GM18951 (cell line): Measurements from ENCODE around the gene ARHGAP33.
"Not testable (repeated sequence)": the region's sequence is repeated elsewhere in the genome, so short reads cannot be mapped to it uniquely, and the experiment has no call there.

Experiments used
- POLR2A ChIP-seq: IDR thresholded peaks from 4 replicates; pipeline ENCODE4 v1.6.1; 2011; ENCODE audit warnings: mild to moderate bottlenecking; ENCODE audit not compliant: insufficient read length, insufficient read depth; ENCODE audit errors: extremely low read depth
- in situ Hi-C: fragments of 300-500 bp; cut with MboI; formaldehyde crosslinking; loops from one replicate; pipeline ENCODE4 v1.12.0; 2022; ENCODE audit warnings: low sequenced_read_pairs, mixed read lengths, inconsistent platforms; ENCODE audit not compliant: unreplicated experiment

The ARHGAP33 gene

GRCh38 chr19:35791814-35792279, 16.5 kb downstream of the ARHGAP33 start:
- no peak for TF ChIP-seq POLR2A
- in situ Hi-C loops = no loop called here

DNA sequence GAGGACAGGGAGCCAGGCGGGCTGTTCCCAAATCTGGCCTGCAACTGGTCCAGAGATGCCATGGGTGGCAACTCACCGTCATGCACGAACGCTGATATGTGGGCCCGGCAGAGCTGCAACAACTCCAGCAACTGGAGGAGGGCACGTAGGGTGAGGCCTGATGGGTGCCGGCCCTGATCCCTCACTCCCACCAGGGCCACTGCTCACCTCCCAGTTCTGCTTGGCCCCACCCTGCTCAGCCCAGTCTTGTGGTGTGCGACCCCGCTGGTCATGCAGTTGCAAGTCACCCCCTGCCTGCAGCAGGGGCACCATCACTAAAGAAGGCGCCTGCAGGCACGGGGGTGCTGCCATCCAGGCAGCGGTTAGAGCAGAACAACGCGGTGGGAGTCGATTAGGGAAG, 16.9 kb downstream of the ARHGAP33 start:
- no peak for TF ChIP-seq POLR2A
- in situ Hi-C loops = no loop called here

DNA sequence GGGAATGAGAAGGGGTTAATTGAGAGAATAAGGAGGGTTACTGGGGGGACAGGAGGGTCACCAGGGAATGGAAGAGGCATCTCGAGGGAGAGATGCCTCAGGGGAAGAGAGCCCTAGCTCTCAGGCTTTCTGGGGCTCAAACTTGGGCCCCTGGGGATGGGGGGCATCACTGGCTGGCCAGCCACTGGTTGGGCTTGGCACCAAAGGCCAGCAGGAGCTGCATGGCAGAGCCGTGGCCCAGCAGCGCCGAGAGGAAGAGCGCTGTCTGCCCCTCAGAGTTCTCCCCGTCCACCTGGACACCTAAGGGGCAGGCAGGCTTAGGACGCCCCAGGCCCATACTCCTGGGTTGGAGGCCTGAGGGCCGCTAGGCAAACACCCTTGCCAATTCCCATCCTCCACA, 17.5 kb downstream of the ARHGAP33 start:
- TF ChIP-seq POLR2A = no peak
- in situ Hi-C loops = no loop called here

DNA sequence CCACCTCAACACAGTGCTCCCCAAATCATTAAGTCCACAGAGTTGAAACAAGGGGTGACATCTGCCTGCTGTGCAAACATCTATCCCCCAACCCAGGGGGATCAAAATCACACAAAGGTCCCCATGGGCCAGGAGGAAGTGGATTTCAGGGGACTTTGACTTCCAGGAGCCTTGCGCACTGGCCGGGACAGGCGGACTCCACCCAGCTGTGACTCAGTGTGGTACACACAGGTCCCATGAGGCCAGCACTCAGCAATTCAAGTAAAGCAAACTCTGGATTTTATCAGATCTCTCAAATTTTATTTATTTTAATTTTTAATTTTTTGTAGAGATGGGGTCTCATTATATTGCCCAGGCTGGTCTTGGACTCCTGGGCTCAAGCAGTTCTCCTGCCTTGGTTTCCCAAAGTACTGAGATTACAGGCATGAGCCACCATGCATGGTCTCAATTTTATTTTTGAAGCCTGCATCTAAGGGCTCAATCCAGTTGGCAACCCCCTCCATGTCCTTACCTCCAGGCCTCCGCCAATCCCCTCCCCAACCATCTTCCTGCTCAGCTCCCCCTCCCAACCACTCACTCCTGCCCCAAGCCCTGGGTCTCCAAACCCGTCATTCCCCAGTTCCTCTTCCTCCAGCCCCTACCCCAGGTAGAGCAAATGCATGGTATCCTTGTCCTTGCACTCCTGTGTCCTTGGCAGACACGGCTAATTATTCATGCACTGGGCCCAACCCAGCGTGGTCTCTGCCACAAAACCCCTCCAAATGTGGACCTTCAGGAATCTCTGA, 18.2 kb downstream of the ARHGAP33 start:
- no peak for TF ChIP-seq POLR2A
- in situ Hi-C loops = no loop called here

GRCh38 chr19:35795564-35795963, 20.2 kb downstream of the ARHGAP33 start:
- in situ Hi-C loops = not testable (repeated sequence)

DNA sequence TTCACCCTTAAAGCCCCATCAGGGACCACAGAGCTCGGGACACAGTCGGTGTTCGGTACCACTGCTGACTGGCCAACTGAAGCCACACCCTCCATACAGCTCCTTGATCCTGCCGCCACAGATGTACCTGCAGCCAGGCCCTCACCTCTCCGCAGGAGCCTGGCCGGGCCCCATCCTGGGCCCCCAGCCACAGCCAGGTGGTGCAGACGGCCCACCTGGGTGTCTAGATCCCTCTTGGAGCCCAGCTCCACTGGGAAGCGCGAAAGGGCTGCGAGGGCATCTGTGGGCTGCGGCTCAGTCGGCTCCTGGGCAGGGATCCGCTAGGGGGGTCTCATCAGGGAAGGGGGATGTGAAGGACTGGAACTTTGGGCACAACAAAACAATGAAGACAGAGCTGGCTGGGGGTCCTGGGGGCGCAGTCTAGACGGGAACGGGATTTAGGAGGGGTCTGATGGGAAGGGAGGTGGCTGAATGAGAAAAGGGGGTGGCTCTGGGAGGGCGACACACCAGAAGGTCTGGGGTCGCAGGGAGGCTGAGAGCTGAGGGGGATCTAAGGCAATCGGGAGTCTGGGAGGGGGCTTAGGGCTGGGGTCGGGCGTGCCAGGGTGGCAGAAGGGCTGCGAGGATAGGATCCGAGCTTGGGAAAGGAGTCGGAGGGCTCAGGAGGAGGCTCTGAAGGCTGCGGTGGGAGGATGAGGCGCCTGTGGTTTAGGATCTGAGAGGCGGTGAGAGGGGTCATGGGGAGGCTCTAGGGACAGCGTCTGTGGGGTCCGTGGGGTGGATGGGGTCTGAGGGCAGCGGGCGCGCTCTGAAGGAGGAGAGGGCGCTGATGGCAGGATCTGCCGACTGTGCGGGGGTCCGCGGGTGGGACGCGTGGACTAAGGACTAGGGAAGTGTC, 21.5 kb downstream of the ARHGAP33 start:
- in situ Hi-C loops = no loop called here
- no peak for TF ChIP-seq POLR2A

- no peak for TF ChIP-seq POLR2A
- in situ Hi-C loops = no loop called here
These were observed 22.3 kb downstream of the ARHGAP33 start for GRCh38 chr19:35797663-35798062.

GRCh38 chr19:35801828-35802227, 26.5 kb downstream of the ARHGAP33 start:
- TF ChIP-seq POLR2A = no peak
- in situ Hi-C loops = no loop called here

DNA sequence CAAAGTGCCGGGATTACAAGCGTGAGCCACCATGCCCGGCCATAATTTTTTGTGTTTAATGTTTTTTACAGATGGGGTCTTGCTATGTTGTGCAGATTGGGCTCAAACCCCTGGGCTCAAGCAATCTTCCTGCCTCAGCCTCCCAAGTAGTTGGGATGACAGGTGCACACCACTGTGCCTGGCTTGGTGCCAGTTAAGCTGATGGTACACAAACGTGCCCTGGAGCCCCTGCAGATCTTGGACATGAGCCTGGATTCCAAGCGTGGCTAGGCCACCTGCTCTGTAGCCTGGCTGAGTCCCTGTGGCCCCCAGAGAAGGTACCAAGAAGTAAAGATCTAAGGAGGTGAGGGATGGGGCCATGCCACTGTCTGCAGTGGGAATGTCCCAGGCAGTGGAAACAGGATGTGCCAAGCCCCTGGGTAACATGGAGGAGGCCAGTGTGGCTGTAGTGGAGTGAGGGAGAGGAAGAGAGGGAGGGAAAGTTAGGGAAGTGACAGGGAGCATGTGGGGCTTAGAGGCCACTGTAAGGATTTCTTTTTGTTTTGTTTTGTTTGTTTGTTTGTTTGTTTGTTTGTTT, 30.2 kb downstream of the ARHGAP33 start:
- TF ChIP-seq POLR2A = no peak
- in situ Hi-C loops = no loop called here

DNA sequence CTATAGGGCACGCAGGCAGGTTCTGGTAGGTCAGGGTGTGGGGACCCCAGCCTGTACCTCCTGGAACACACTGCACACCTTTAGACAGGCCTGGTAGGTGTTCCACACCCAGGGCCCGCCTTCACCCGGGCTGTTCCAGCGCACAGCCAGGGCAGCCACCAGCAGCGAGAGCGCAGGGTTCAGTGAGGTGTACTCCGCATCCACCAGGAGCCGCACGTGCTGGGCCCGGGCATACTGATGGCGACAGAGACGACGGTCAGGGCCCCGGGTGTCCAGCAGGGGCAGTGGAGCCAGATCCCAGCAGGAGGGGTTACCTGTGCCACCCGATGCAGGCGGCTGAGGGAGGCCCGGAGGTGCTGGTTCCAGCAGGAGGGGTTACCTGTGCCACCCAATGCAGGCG, 31.2 kb downstream of the ARHGAP33 start:
- no peak for TF ChIP-seq POLR2A
- in situ Hi-C loops = no loop called here

- TF ChIP-seq POLR2A = no peak
- in situ Hi-C loops = no loop called here
These were observed 32.3 kb downstream of the ARHGAP33 start for GRCh38 chr19:35807633-35808032.

DNA sequence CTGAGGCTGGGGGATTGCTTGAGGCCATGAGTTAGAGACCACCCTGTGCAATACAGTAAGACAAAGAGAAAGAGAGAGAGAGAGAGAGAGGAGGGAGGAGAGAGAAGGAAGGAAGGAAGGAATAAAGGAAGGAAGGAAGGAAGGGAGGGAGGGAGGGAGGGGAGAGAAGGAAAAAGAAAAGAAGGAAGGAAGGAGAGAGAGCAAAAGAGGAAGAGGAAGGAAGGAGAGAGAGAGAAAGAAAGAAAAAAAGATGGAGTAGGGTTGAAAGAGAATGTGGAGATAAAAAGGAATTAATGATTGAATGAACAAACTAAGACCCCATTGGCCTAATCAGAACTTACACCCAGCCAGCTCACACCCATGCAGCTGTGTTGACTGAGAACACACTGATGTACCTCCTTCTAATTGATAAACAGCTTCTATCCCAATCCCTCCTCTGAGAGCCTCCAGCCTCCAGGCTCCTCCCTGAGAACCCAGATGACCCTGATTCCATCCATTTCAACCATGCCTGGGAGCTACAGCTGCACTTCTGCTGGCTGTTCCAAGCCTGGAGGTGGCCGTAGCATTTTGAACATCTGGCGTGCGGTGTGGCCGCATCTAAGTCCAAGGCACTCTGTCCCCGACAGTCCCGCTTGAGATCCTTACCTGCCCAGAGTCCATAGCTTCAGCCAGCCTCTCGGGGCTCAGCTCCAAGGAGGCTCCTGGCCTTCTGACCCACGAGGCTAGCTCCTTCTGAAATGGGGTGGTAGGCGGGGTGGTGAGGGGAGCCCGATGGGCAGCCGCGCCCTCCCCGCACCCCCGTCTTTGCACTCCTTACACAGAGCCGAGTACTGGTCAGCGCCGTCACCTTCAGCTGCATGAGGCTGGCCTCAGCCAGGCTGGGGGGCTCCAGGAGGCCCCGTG, 36.2 kb downstream of the ARHGAP33 start:
- in situ Hi-C loops = no loop called here
- TF ChIP-seq POLR2A = no peak
